ENCODE measurements around the gene USP35.

USP35 gene

GRCh38 chr11:78205691-78206090, 17.0 kb downstream of the USP35 start:
- H3K4me3 ChIP-seq (ENCODE audit: control insufficient read depth, low read depth, low read length): no peak overlapping the region
- TF ChIP-seq, protein P1, sequence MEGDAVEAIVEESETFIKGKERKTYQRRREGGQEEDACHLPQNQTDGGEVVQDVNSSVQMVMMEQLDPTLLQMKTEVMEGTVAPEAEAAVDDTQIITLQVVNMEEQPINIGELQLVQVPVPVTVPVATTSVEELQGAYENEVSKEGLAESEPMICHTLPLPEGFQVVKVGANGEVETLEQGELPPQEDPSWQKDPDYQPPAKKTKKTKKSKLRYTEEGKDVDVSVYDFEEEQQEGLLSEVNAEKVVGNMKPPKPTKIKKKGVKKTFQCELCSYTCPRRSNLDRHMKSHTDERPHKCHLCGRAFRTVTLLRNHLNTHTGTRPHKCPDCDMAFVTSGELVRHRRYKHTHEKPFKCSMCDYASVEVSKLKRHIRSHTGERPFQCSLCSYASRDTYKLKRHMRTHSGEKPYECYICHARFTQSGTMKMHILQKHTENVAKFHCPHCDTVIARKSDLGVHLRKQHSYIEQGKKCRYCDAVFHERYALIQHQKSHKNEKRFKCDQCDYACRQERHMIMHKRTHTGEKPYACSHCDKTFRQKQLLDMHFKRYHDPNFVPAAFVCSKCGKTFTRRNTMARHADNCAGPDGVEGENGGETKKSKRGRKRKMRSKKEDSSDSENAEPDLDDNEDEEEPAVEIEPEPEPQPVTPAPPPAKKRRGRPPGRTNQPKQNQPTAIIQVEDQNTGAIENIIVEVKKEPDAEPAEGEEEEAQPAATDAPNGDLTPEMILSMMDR (IDR thresholded peaks at IDR 0.05; ENCODE audit: control insufficient read depth, insufficient read depth, low read depth, low read length, missing control alignments): no peak
- DNase-seq (ENCODE audit: low read depth): no peak

DNA sequence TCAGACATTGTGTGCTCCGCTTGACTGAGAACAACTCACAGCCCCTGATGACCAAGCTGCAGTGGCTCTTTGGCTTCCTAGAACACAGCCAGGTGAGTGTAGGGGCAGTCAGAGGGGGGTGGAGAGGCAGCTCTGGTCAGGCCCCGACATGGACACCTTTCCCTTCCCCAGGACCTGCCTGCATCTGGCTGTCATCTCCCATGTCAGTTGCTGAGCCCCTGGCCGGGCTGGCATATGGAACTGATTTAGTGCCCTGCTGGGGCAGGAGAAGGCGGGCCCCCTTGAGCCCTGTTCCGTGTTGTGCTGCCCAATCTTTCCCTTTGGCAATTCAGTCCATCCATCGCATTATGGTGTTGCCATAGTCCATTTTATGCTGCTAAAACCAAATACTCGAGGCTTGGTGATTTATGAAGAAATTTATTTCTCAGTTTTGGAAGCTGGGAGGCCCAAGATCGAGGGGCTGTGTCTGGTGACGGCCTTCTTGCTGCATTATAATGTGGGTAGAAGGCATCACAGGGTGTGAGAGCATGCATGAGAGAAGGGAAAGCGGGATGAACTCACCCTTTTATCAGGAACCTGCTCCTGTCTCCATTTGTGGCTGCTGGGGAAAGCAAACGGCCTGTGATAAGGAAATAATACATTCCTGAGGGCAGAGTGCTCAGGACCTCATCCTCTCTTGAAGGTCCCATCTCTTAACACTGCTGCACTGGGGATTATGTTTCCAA, 19.0 kb downstream of the USP35 start:
- no peak overlapping the region for H3K4me3 ChIP-seq (ENCODE audit: control insufficient read depth, low read depth, low read length)
- DNase-seq (ENCODE audit: low read depth): no peak
- TF ChIP-seq, protein P1 (IDR thresholded peaks at IDR 0.05; ENCODE audit: control insufficient read depth, insufficient read depth, low read depth, low read length, missing control alignments): no peak

DNA sequence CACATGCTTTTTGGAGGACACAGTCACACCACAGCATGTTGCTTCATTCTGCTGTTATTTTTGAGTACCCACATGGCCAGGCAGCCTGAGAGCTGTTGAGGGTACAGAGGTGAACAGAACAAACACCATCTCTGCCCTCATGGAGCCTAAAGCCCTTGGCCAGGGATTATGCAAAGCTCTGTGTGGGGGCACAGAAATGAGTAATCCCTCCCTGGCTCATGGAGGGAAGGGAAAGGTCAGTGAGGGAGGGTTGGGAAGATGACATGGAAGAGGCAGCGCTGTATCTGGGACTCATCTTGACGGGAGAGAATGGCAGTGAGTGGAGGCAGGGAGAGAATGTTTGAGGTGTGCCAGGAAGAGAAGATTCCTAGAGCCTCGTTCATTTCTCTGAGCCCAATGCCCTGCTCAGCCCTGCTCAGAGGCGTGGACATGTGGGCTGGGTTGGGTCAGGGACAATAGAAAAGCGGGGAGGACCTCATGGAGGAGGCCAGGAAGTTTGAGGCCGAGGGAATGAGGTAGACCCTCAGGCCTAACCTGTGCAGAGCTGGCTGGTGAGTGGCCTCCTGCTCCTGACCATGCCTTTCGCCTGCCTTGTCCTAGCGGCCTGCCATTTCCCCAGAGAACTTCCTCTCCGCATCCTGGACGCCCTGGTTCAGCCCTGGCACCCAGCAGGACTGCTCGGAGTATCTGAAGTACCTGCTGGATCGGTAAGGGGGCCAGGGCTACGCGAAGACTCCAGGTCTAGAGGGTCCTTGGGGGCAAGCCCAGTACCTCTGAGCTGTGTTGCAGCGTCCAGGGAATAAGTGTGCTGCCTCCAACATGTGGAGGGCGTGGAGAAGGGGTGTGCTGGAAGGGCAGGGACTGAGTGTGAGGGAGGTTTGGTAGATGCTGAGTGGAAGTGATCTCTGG, 19.8 kb downstream of the USP35 start:
- no peak overlapping the region for H3K4me3 ChIP-seq (ENCODE audit: control insufficient read depth, low read depth, low read length)
- TF ChIP-seq, protein P1 (IDR thresholded peaks at IDR 0.05; ENCODE audit: control insufficient read depth, insufficient read depth, low read depth, low read length, missing control alignments): no peak
- no peak for DNase-seq (ENCODE audit: low read depth)

- TF ChIP-seq, protein P1 (IDR thresholded peaks at IDR 0.05; ENCODE audit: control insufficient read depth, insufficient read depth, low read depth, low read length, missing control alignments): no peak
- DNase-seq (ENCODE audit: low read depth): no peak
- no peak overlapping the region for H3K4me3 ChIP-seq (ENCODE audit: control insufficient read depth, low read depth, low read length)
Measured at GRCh38 chr11:78209478-78209877, 20.8 kb downstream of the USP35 start.

DNA sequence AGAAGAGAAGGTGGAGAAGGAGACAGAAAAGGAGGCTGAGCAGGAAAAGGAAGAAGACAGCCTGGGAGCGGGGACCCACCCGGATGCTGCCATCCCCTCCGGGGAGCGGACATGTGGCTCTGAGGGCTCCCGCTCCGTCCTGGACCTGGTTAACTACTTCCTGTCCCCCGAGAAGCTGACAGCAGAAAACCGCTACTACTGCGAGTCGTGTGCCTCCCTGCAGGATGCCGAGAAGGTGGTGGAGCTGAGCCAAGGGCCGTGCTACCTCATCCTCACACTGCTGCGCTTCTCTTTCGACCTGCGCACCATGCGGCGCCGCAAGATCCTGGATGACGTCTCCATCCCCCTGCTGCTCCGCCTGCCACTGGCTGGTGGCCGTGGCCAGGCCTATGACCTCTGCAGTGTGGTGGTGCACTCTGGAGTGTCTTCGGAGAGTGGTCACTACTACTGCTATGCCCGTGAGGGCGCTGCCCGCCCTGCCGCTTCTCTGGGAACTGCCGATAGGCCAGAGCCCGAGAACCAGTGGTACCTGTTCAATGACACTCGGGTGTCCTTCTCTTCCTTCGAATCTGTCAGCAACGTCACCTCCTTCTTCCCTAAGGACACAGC, 21.4 kb downstream of the USP35 start:
- TF ChIP-seq, protein P1 (IDR thresholded peaks at IDR 0.05; ENCODE audit: control insufficient read depth, insufficient read depth, low read depth, low read length, missing control alignments): no peak

DNA sequence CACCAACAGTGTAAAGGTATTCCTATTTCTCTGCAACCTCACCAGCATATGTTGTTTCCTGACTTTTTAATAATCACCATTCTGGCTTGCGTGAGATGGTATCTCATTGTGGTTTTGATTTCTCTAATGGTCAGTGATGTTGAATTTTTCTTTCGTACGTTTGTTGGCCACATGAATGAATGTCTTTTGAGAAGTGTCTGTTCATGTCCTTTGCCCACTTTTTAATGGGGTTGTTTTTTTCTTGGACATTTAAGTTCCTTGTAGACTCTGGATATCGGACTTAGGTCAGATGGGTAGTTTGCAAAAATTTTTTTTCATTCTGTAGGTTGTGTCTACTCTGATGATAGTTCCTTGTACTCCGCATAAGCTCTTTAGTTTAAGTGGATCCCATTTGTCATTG, 22.8 kb downstream of the USP35 start:
- TF ChIP-seq, protein P1 (IDR thresholded peaks at IDR 0.05; ENCODE audit: control insufficient read depth, insufficient read depth, low read depth, low read length, missing control alignments): no peak
- H3K4me3 ChIP-seq (ENCODE audit: control insufficient read depth, low read depth, low read length): no peak overlapping the region
- no peak for DNase-seq (ENCODE audit: low read depth)

More for the DNA sequence above, 21.4 kb downstream of the USP35 start:
- DNase-seq (ENCODE audit: low read depth): no peak
- H3K4me3 ChIP-seq (ENCODE audit: control insufficient read depth, low read depth, low read length): no peak overlapping the region

All from AG09309 (cell line).